Measurements from ENCODE around the gene RUFY1.

DNA sequence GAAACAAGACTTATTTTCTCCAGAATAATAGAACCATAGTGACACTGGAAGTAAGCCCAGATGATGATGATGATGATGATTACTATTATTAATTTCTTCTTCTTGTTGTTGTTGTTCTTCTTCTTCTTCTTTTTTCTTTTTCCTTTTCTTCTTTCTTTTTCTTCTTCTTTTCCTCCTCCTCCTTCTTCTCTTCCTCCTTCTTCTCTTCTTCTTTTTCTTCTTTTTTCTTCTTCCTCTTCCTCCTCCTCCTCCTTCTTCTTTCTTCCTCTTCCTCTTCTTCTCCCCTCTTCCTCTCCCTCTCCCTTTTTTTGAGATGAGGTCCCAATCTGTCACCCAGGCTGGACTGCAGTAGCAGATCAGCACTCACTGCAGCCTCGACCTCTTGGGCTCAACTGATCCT is 40.5 kb upstream of the RUFY1 start:
- TF ChIP-seq FOXK2 (IDR thresholded peaks at IDR 0.05) (no peak), NRF1 (conservative IDR thresholded peaks at IDR 0.05; ENCODE audit: low read depth, low read length) (no peak), SRF (IDR thresholded peaks at IDR 0.05; ENCODE audit: low read depth in 2 of 2, low read length in 2 of 2) (no peak), EGR1 (IDR thresholded peaks at IDR 0.05; ENCODE audit: borderline replicate concordance in 1 of 2, low read depth in 2 of 2, low read length in 2 of 2) (no peak), SUPT20H (IDR thresholded peaks at IDR 0.05; ENCODE audit: borderline replicate concordance, control insufficient read depth, low read depth, low read length) (no peak), NR2C2 (IDR thresholded peaks at IDR 0.05; ENCODE audit: borderline replicate concordance, control insufficient read depth, insufficient read length, low read depth) (no peak)
- TF ChIP-seq, protein P1, sequence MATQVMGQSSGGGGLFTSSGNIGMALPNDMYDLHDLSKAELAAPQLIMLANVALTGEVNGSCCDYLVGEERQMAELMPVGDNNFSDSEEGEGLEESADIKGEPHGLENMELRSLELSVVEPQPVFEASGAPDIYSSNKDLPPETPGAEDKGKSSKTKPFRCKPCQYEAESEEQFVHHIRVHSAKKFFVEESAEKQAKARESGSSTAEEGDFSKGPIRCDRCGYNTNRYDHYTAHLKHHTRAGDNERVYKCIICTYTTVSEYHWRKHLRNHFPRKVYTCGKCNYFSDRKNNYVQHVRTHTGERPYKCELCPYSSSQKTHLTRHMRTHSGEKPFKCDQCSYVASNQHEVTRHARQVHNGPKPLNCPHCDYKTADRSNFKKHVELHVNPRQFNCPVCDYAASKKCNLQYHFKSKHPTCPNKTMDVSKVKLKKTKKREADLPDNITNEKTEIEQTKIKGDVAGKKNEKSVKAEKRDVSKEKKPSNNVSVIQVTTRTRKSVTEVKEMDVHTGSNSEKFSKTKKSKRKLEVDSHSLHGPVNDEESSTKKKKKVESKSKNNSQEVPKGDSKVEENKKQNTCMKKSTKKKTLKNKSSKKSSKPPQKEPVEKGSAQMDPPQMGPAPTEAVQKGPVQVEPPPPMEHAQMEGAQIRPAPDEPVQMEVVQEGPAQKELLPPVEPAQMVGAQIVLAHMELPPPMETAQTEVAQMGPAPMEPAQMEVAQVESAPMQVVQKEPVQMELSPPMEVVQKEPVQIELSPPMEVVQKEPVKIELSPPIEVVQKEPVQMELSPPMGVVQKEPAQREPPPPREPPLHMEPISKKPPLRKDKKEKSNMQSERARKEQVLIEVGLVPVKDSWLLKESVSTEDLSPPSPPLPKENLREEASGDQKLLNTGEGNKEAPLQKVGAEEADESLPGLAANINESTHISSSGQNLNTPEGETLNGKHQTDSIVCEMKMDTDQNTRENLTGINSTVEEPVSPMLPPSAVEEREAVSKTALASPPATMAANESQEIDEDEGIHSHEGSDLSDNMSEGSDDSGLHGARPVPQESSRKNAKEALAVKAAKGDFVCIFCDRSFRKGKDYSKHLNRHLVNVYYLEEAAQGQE (IDR thresholded peaks at IDR 0.05; ENCODE audit: low read depth, low read length) = no peak

Measured in GM12878 (cell line).